PC-9 (cell line): ENCODE data around the gene PITPNC1. TPM values are rescaled to one million over a fixed set of nuclear protein-coding genes. Genes with fewer than 3 reads are reported as not detected.

Experiments used
- BruUV-seq: library from RNA; stranded (reverse); fragments of 400-500 nt; replicated peaks from 2 replicates; lab custom pipeline; 2021; lab: Mats Ljungman, UMichigan
- CTCF ChIA-PET: fragments of 300-600 bp; sonication (Branson Sonifier 250); formaldehyde crosslinking; loops from one replicate; lab custom pipeline; 2022; ENCODE audit warnings: antibody characterized with exemption; lab: Charles Lee
- POLR2A ChIA-PET: fragments of 300-600 bp; sonication (Branson Sonifier 250); formaldehyde crosslinking; loops from one replicate; lab custom pipeline; 2022; ENCODE audit warnings: antibody characterized with exemption; ENCODE audit not compliant: unreplicated experiment; lab: Charles Lee
- DNase-seq, 2 experiments: peaks; one replicate each; pipeline versions ENCODE4 v3.0.0 to v3.0.0-alpha.2; 2015 to 2022; ENCODE audit warnings: mixed read lengths in 1 of 2
- H2AFZ ChIP-seq: fragments of 200-600 bp; sonication (generic); 2 replicates; pipeline ENCODE4 v1.8.1; 2017; ENCODE audit warnings: antibody characterized with exemption
- H3F3A ChIP-seq: fragments of 200-600 bp; sonication (generic); 2 replicates; pipeline ENCODE4 v1.8.1; 2017; ENCODE audit warnings: antibody characterized with exemption, mild to moderate bottlenecking, low read depth; ENCODE audit not compliant: insufficient read depth
- H3K27ac ChIP-seq: fragments of 200-600 bp; sonication (generic); 2 replicates; pipeline ENCODE4 v1.6.1; 2016; ENCODE audit warnings: mixed run types
- H3K27me3 ChIP-seq: fragments of 200-600 bp; sonication (generic); 2 replicates; pipeline ENCODE4 v1.6.1; 2016; ENCODE audit warnings: low read depth, mixed run types; ENCODE audit not compliant: insufficient read depth
- H3K36me3 ChIP-seq: fragments of 200-600 bp; sonication (generic); 2 replicates; pipeline ENCODE4 v1.6.1; 2016; ENCODE audit warnings: low read depth, mixed run types
- H3K4me1 ChIP-seq: fragments of 200-600 bp; sonication (generic); replicated peaks from 2 replicates; pipeline ENCODE4 v1.6.1; 2016; ENCODE audit warnings: mixed run types; ENCODE audit not compliant: insufficient read depth
- H3K4me2 ChIP-seq: fragments of 200-600 bp; sonication (generic); 2 replicates; pipeline ENCODE4 v1.6.1; 2017; ENCODE audit warnings: mixed run types
- H3K4me3 ChIP-seq: fragments of 200-600 bp; sonication (generic); 2 replicates; pipeline ENCODE4 v1.6.1; 2016; ENCODE audit warnings: mixed run types
- H3K79me2 ChIP-seq: fragments of 200-600 bp; sonication (generic); 2 replicates; pipeline ENCODE4 v1.6.1; 2017; ENCODE audit warnings: low read depth, mixed run types
- H3K9me2 ChIP-seq: fragments of 200-600 bp; sonication (generic); 2 replicates; pipeline ENCODE4 v1.8.1; 2017; ENCODE audit warnings: mild to moderate bottlenecking; ENCODE audit not compliant: insufficient read depth
- H3K9me3 ChIP-seq: fragments of 200-600 bp; sonication (generic); 2 replicates; pipeline ENCODE4 v1.8.1; 2016; ENCODE audit warnings: low read depth; ENCODE audit not compliant: insufficient read depth
- H4K20me1 ChIP-seq: fragments of 200-600 bp; sonication (generic); 2 replicates; pipeline ENCODE4 v1.8.1; 2017; ENCODE audit not compliant: insufficient read depth
- EZH2 ChIP-seq: fragments of 200-600 bp; sonication (generic); IDR thresholded peaks from 2 replicates; pipeline ENCODE4 v1.8.0; 2017; ENCODE audit warnings: antibody characterized with exemption, low read depth
- intact Hi-C: fragments of 100-400 bp; cut with micrococcal nuclease; formaldehyde crosslinking; loops from one replicate; pipeline ENCODE4 v1.10.0; 2022; ENCODE audit not compliant: unreplicated experiment
- total RNA-seq: library from RNA; stranded (reverse); gene quantifications from 2 replicates; pipeline ENCODE4 v1.2.3, GENCODE V29; 2021
- TF ChIP-seq, protein P1 (sequence below): fragments of 200-600 bp; sonication (generic); conservative IDR thresholded peaks from 2 replicates; pipeline ENCODE4 v1.6.1; 2017; ENCODE audit warnings: mixed run types, antibody characterized with exemption, mild to moderate bottlenecking, moderate library complexity

The PITPNC1 gene
- total RNA-seq, 1 experiment from 2014 or later = 6.0 TPM

DNA sequence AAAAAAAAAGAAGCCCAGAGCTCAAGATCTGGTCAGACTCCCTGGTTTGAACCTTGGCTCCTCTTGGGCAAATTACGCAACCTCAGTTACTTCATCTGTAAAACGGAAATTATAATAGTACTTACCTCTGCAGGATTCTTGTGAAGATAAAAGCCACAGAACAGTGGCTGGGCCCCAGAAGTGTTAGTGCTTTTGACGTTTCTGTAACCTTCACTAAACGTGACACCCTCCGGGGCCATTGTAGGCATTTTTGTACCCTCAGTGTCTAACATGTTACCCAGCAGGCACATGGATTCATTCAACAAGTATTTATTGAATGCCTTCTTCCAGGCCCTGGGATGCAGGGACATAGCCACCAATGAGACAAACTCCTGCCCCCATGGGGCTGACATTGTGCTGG is 58.0 kb downstream of the PITPNC1 start:
- H3F3A ChIP-seq = peaks cover 13% of the 10 kb centered on the region; the same call in 1 of the 2 replicates
- ChIA-PET POLR2A (no interaction called here), CTCF (no interaction called here)
- DNase-seq = no peak
- no peaks in the 10 kb centered on the region; the same call in 1 of the 2 replicates for H4K20me1 ChIP-seq
- intact Hi-C loops = no loop called here
- no peaks in the 10 kb centered on the region for H3K27me3 ChIP-seq
- H3K4me1 ChIP-seq = peaks cover 10% of the 10 kb centered on the region
- no peaks in the 10 kb centered on the region for H3K79me2 ChIP-seq
- H2AFZ ChIP-seq = no peak overlapping the region
- no peaks in the 10 kb centered on the region for H3K9me3 ChIP-seq
- no peaks in the 10 kb centered on the region for H3K9me2 ChIP-seq
- TF ChIP-seq EZH2 = no peak
- TF ChIP-seq, protein P1, sequence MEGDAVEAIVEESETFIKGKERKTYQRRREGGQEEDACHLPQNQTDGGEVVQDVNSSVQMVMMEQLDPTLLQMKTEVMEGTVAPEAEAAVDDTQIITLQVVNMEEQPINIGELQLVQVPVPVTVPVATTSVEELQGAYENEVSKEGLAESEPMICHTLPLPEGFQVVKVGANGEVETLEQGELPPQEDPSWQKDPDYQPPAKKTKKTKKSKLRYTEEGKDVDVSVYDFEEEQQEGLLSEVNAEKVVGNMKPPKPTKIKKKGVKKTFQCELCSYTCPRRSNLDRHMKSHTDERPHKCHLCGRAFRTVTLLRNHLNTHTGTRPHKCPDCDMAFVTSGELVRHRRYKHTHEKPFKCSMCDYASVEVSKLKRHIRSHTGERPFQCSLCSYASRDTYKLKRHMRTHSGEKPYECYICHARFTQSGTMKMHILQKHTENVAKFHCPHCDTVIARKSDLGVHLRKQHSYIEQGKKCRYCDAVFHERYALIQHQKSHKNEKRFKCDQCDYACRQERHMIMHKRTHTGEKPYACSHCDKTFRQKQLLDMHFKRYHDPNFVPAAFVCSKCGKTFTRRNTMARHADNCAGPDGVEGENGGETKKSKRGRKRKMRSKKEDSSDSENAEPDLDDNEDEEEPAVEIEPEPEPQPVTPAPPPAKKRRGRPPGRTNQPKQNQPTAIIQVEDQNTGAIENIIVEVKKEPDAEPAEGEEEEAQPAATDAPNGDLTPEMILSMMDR = no peak
- no peak overlapping the region for H3K4me3 ChIP-seq
- no TSS peak for BruUV-seq
- H3K27ac ChIP-seq = no peak overlapping the region
- H3K36me3 ChIP-seq = no peaks in the 10 kb centered on the region
- H3K4me2 ChIP-seq = no peak overlapping the region

DNA sequence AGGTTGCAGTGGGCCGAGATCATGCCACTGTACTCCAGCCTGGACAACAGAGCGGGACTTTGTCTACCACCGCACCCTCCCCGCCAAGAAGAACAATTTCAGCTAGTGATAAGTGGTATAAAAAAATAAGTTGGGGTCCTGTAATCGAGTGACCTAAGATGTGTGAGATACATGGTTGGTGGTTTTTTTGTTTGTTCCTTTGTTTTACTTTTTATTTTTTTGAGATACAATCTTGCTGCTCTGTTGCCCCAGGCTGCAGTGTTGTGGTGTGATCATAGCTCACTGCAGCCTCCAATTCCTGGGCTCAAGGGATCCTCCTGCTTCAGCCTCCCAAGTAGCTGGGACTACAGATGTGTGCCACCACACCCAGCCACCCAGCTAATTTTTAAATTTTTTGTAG is 58.7 kb downstream of the PITPNC1 start:
- no peaks in the 10 kb centered on the region for H3K27me3 ChIP-seq
- no peak overlapping the region for H2AFZ ChIP-seq
- no TSS peak for BruUV-seq
- H3K36me3 ChIP-seq = no peaks in the 10 kb centered on the region
- no peak for TF ChIP-seq EZH2
- TF ChIP-seq, protein P1 = no peak
- no peaks in the 10 kb centered on the region for H3K79me2 ChIP-seq
- H3K4me3 ChIP-seq = no peak overlapping the region
- no peaks in the 10 kb centered on the region for H3K9me3 ChIP-seq
- no peaks in the 10 kb centered on the region; the same call in 1 of the 2 replicates for H4K20me1 ChIP-seq
- no peaks in the 10 kb centered on the region for H3K9me2 ChIP-seq
- ChIA-PET CTCF (interaction anchor here (0.6 kb wide), 1 partner anchor 1957 kb away, joined by 3 read pairs; no protein-coding TSS in a partner anchor), POLR2A (interaction anchor here (0.6 kb wide), 1 partner anchor 692 kb away, joined by 3 read pairs; no protein-coding TSS in a partner anchor)
- no peak overlapping the region for H3K27ac ChIP-seq
- peaks cover 13% of the 10 kb centered on the region; the same call in 1 of the 2 replicates for H3F3A ChIP-seq
- intact Hi-C loops = no loop called here
- H3K4me2 ChIP-seq = no peak overlapping the region
- peaks cover 10% of the 10 kb centered on the region for H3K4me1 ChIP-seq
- no peak for DNase-seq

DNA sequence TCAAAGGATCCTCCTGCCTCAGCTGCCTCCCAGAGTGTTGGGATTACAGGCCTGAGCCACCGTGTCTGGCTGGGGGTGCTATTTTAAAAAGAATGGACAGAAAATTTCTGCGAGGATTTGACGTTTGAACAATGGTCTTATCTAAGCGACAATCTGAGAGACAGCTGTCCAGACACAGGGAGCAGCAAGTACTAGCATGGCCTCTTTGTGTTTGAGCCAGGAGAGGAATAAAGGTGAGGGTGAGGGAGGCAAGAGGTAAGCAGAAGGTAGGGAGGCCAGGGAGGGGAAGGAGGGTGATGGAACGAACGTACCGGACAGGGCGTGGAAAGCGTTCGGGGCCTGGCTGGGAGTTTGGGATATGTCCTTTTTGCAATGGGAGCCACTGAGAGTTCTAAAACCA is 59.2 kb downstream of the PITPNC1 start:
- Histone ChIP-seq H4K20me1 (no peaks in the 10 kb centered on the region; the same call in 1 of the 2 replicates), H2AFZ (no peak overlapping the region), H3K4me2 (no peak overlapping the region), H3K4me1 (peaks cover 8% of the 10 kb centered on the region), H3K36me3 (no peaks in the 10 kb centered on the region), H3K27me3 (no peaks in the 10 kb centered on the region), H3K79me2 (no peaks in the 10 kb centered on the region), H3K27ac (no peak overlapping the region), H3F3A (peaks cover 9% of the 10 kb centered on the region; the same call in 1 of the 2 replicates), H3K4me3 (no peak overlapping the region), H3K9me3 (no peaks in the 10 kb centered on the region), H3K9me2 (no peaks in the 10 kb centered on the region)
- TF ChIP-seq, protein P1 = no peak
- TF ChIP-seq EZH2 = no peak
- intact Hi-C loops = no loop called here
- DNase-seq = no peak
- ChIA-PET CTCF (interaction anchor here (0.6 kb wide), 1 partner anchor 1957 kb away, joined by 3 read pairs; no protein-coding TSS in a partner anchor), POLR2A (no interaction called here)
- BruUV-seq = no TSS peak
